Measurements from ENCODE around the gene CARD8. TPM values are rescaled to one million over a fixed set of nuclear protein-coding genes. Genes with fewer than 3 reads are reported as not detected.

Gene CARD8, protein sequence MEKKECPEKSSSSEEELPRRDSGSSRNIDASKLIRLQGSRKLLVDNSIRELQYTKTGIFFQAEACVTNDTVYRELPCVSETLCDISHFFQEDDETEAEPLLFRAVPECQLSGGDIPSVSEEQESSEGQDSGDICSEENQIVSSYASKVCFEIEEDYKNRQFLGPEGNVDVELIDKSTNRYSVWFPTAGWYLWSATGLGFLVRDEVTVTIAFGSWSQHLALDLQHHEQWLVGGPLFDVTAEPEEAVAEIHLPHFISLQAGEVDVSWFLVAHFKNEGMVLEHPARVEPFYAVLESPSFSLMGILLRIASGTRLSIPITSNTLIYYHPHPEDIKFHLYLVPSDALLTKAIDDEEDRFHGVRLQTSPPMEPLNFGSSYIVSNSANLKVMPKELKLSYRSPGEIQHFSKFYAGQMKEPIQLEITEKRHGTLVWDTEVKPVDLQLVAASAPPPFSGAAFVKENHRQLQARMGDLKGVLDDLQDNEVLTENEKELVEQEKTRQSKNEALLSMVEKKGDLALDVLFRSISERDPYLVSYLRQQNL
- polyA plus RNA-seq (21.4 and 23.0 TPM in 2 replicates), polyA minus RNA-seq (19.5 and 24.5 TPM in 2 replicates)

DNA sequence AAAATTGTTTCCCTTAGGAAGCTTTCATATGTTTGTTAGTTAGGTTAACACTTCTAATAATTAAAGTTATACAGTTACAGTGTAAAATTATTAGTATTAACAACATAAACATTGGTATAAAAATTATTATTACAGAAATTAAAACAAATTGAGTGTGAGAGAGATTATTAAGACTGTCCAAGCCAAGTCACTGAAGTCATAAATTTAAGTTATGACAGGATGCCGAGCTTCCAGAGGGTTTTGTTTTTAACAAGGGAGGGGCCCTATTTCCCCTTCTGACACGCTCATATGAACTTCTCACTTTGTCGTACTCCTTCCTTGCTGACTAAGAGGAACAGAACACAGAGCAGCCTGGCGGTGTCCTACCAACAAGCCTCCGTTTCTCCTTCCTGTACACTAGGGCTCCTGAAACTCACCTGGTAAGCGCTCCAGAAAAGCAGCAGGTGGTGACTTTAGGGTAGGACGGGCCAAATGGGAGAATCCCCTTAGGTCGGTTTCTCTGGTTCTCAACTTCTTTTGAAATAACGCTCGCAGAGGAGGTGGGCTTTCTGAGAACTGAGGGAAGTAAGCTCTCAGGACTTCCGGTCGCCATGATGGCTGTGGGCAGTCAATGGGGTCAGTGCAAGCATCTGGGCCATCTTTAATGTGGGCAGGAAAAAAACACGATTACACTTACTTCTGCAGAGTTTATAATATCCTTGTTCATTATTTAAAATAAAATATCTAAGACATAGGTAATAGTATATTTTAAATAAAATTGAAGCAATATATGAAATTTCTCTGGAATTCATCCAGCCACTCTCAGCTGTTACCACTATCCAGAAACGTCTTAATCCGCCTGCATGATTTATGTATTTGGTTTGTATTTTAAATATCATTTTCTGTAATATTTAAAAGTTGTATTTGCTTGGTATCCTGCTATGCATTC lies at the start of gene CARD8:
Gene CARD8, minus strand, starts transcription at position 537 of the 928 bp plus-strand sequence. CDS start 14,892 bp downstream, outside the sequence.
- peak within 1 kb of the TSS; percentile 70 for H3K4me3 ChIP-seq (ENCODE audit: low read length)
- H3K36me3 ChIP-seq (ENCODE audit: insufficient read depth, low read length), result no peaks in the 10 kb centered on the region
- H3K9me2 ChIP-seq (ENCODE audit: insufficient read depth, low read length), result no peaks in the 10 kb centered on the region
- no peaks in the 10 kb centered on the region for H3F3A ChIP-seq (ENCODE audit: insufficient read depth, low read length, poor library complexity, severe bottlenecking)
- TF ChIP-seq MXI1 (conservative IDR thresholded peaks at IDR 0.05; ENCODE audit: poor library complexity, severe bottlenecking) (peak; percentile 71), TAF1 (IDR thresholded peaks at IDR 0.05; ENCODE audit: low read depth) (peak; percentile 88), SMC3 (conservative IDR thresholded peaks at IDR 0.05; ENCODE audit: poor library complexity) (peak; percentile 57), EZH2 (IDR thresholded peaks at IDR 0.05; ENCODE audit: borderline replicate concordance, insufficient read depth, low read length, poor library complexity, severe bottlenecking) (no peak), EP300 (conservative IDR thresholded peaks at IDR 0.05; ENCODE audit: poor library complexity, severe bottlenecking) (peak; percentile 25), POLR2AphosphoS5 (IDR thresholded peaks at IDR 0.05) (peak; percentile 12), RAD21 (conservative IDR thresholded peaks at IDR 0.05) (peak; percentile 33)
- TF ChIP-seq, protein P1, sequence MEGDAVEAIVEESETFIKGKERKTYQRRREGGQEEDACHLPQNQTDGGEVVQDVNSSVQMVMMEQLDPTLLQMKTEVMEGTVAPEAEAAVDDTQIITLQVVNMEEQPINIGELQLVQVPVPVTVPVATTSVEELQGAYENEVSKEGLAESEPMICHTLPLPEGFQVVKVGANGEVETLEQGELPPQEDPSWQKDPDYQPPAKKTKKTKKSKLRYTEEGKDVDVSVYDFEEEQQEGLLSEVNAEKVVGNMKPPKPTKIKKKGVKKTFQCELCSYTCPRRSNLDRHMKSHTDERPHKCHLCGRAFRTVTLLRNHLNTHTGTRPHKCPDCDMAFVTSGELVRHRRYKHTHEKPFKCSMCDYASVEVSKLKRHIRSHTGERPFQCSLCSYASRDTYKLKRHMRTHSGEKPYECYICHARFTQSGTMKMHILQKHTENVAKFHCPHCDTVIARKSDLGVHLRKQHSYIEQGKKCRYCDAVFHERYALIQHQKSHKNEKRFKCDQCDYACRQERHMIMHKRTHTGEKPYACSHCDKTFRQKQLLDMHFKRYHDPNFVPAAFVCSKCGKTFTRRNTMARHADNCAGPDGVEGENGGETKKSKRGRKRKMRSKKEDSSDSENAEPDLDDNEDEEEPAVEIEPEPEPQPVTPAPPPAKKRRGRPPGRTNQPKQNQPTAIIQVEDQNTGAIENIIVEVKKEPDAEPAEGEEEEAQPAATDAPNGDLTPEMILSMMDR (IDR thresholded peaks at IDR 0.05; ENCODE audit: poor library complexity, severe bottlenecking), result peak; percentile 45
- TF ChIP-seq, protein P2, sequence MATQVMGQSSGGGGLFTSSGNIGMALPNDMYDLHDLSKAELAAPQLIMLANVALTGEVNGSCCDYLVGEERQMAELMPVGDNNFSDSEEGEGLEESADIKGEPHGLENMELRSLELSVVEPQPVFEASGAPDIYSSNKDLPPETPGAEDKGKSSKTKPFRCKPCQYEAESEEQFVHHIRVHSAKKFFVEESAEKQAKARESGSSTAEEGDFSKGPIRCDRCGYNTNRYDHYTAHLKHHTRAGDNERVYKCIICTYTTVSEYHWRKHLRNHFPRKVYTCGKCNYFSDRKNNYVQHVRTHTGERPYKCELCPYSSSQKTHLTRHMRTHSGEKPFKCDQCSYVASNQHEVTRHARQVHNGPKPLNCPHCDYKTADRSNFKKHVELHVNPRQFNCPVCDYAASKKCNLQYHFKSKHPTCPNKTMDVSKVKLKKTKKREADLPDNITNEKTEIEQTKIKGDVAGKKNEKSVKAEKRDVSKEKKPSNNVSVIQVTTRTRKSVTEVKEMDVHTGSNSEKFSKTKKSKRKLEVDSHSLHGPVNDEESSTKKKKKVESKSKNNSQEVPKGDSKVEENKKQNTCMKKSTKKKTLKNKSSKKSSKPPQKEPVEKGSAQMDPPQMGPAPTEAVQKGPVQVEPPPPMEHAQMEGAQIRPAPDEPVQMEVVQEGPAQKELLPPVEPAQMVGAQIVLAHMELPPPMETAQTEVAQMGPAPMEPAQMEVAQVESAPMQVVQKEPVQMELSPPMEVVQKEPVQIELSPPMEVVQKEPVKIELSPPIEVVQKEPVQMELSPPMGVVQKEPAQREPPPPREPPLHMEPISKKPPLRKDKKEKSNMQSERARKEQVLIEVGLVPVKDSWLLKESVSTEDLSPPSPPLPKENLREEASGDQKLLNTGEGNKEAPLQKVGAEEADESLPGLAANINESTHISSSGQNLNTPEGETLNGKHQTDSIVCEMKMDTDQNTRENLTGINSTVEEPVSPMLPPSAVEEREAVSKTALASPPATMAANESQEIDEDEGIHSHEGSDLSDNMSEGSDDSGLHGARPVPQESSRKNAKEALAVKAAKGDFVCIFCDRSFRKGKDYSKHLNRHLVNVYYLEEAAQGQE (IDR thresholded peaks at IDR 0.05; ENCODE audit: borderline replicate concordance), result peak; percentile 72
- H3K9me3 ChIP-seq (ENCODE audit: low read length), result no peaks in the 10 kb centered on the region
- peak within 1 kb of the TSS; percentile 64 for H3K9ac ChIP-seq (ENCODE audit: low read length)
- no peaks in the 10 kb centered on the region for H3K27me3 ChIP-seq (ENCODE audit: insufficient read depth, low read depth, low read length)
- peak within 1 kb of the TSS; percentile 74 for H3K4me2 ChIP-seq (ENCODE audit: low read length)
- H3K27ac ChIP-seq (ENCODE audit: low read length), result peak within 1 kb of the TSS; percentile 78
- no peaks in the 10 kb centered on the region for H4K20me1 ChIP-seq (ENCODE audit: insufficient read depth)
- peaks cover 8% of the 10 kb centered on the region for H3K79me2 ChIP-seq (replicated peaks; ENCODE audit: insufficient read depth, low read length)
- H2AFZ ChIP-seq (ENCODE audit: low read depth, low read length), result peak within 1 kb of the TSS; percentile 67

DNA sequence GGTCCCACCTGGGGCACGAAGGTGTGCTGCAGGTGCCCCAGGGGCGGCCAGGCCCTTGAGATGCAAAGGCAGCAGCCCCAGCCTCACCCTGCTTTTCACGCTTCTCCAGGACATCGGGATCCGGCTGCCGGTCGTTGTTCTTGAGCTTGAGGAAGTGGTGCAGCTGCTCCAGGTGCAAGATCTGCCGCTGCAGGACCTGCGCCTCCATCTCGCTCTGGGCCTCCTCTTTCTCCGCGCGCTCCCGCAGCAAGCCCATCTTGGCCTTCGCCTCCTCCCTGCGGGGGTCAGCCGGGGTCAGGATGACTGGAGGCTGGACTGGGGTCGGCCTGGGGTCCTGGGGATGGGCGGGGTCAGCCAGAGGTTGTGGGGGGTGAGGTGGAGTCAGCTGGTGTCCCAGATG lies 48.2 kb upstream of the CARD8 start:
- Histone ChIP-seq H3K9ac (ENCODE audit: low read length) (no peak overlapping the region), H3F3A (ENCODE audit: insufficient read depth, low read length, poor library complexity, severe bottlenecking) (no peaks in the 10 kb centered on the region), H3K4me2 (ENCODE audit: low read length) (no peak overlapping the region), H3K4me3 (ENCODE audit: low read length) (no peak overlapping the region), H3K27me3 (ENCODE audit: insufficient read depth, low read depth, low read length) (no peaks in the 10 kb centered on the region), H3K27ac (ENCODE audit: low read length) (no peak overlapping the region), H3K9me2 (ENCODE audit: insufficient read depth, low read length) (no peaks in the 10 kb centered on the region), H3K36me3 (ENCODE audit: insufficient read depth, low read length) (no peaks in the 10 kb centered on the region), H3K9me3 (ENCODE audit: low read length) (no peaks in the 10 kb centered on the region), H2AFZ (ENCODE audit: low read depth, low read length) (no peak overlapping the region), H3K79me2 (replicated peaks; ENCODE audit: insufficient read depth, low read length) (no peaks in the 10 kb centered on the region), H4K20me1 (ENCODE audit: insufficient read depth) (no peaks in the 10 kb centered on the region)
- no peak for TF ChIP-seq SMC3 (conservative IDR thresholded peaks at IDR 0.05; ENCODE audit: poor library complexity)
- TF ChIP-seq EP300 (conservative IDR thresholded peaks at IDR 0.05; ENCODE audit: poor library complexity, severe bottlenecking), result no peak
- TF ChIP-seq, protein P1 (IDR thresholded peaks at IDR 0.05; ENCODE audit: poor library complexity, severe bottlenecking), result no peak
- no peak for TF ChIP-seq MXI1 (conservative IDR thresholded peaks at IDR 0.05; ENCODE audit: poor library complexity, severe bottlenecking)
- TF ChIP-seq EZH2 (IDR thresholded peaks at IDR 0.05; ENCODE audit: borderline replicate concordance, insufficient read depth, low read length, poor library complexity, severe bottlenecking), result no peak
- TF ChIP-seq, protein P2 (IDR thresholded peaks at IDR 0.05; ENCODE audit: borderline replicate concordance), result no peak
- TF ChIP-seq TAF1 (IDR thresholded peaks at IDR 0.05; ENCODE audit: low read depth), result no peak
- TF ChIP-seq POLR2AphosphoS5 (IDR thresholded peaks at IDR 0.05), result no peak
- TF ChIP-seq RAD21 (conservative IDR thresholded peaks at IDR 0.05), result no peak
